Gastrocnemius medialis (tissue), 4 donors: ENCODE data around the gene CMIP.

Experiments
- CTCF ChIP-seq, 5 experiments: fragments of 450-650 bp in 3 of 5; fragments of 200-600 bp in 2 of 5; sonication (generic) in 2 of 5; IDR thresholded peaks in 4 of 5; conservative IDR thresholded peaks in 1 of 5; 1 replicate in 4 of 5; 2 replicates in 1 of 5; pipeline ENCODE4 v1.5.1; 2016 to 2019; ENCODE audit warnings: antibody characterized with exemption in 5 of 5, mild to moderate bottlenecking in 3 of 5, moderate library complexity in 3 of 5
- POLR2A ChIP-seq, 2 donors: fragments of 450-650 bp; IDR thresholded peaks; one replicate each; pipeline ENCODE4 v1.6.1; 2017; ENCODE audit warnings: antibody characterized with exemption in 2 of 2, mild to moderate bottlenecking in 2 of 2, moderate library complexity in 2 of 2

- no peak for TF ChIP-seq POLR2A (IDR thresholded peaks at IDR 0.05)
- TF ChIP-seq CTCF (IDR thresholded peaks at IDR 0.05 in 4 of 5, conservative IDR thresholded peaks at IDR 0.05 in 1 of 5) = no peak
These were observed 228.8 kb downstream of the CMIP start for GRCh38 chr16:81673432-81673831.
